IPS-NIHi7 (cell line): Measurements from ENCODE around the gene IFIT5.
"Not testable (repeated sequence)": the region's sequence is repeated elsewhere in the genome, so short reads cannot be mapped to it uniquely, and the experiment has no call there.

Source experiments
- DNase-seq: peaks from one replicate; pipeline ENCODE4 v3.0.0; 2012; ENCODE audit warnings: mixed read lengths; ENCODE audit errors: extremely low spot score

The IFIT5 gene

GRCh38 chr10:89393898-89394297 is 20.5 kb upstream of the IFIT5 start:
- DNase-seq = no peak

DNA sequence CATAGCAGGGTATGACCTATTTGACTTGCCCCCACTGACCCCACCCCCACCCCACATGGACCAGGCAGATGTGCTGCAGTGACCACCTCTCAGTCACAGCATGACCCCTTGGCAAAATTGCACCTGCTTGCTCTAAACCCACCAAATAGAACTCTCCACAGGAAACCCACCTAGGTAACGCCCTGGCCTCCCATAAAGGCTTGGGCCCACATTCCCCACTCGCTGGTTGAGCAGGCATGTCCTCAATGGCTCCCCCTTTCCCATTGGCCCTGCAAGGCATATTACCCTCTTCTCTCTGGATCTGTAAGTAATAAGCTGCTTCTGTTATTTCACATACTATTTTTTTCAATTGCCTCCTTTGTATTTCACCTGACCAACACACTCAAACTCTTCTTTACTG is 19.2 kb upstream of the IFIT5 start:
- no peak for DNase-seq

DNA sequence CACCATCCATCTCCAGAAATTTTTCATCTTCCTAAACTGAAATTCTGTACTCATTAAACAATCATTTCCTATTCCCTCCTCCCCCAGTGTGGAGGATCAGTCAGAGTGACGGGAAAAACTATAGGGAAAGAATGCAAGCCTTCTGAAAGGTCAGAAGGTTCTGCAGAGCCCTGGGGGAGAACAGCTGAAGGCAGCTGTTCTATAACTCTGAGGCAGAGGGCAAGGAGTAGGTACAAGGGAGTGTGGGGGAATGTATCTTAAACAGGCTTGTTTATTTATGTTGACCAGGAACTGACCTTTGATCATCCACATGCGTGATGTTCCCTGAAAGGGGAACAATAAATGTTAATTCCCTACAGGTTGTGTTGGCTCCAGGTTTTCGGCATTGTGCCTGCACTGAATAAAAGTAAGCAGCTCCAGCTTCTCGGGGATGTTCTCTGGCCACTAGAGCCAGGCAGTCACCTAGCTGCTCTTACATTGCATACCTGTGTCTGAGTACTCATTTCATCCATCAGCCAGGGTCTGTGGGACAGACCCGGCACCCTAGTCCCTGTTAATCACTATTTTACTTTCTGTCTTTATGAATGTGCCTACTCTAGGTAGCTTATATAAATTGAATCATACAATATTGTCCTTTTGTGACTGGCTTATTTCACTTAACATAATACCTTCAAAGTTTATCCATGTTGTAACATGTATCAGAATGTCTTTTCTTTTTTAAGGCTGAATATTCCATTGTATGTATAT is 16.2 kb upstream of the IFIT5 start:
- no peak for DNase-seq

DNA sequence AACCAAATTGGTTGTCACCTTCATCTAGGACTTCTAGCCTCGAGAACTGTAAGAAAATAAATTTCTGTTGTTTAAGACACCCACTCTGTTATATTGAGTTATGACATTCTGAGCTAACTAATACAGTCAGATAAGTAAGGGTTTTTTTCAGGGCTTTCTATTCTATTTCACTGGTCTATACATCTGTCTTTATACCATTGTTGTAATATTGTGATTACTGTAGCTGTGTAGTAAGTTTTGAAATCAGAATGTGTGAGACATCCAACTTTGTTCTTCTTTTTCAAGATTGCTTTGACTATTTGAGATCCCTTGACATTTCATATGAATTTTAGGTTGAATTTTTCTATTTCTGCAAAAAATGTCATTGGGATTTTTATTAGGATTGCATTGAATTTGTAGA is 14.4 kb upstream of the IFIT5 start:
- DNase-seq = no peak

- DNase-seq = no peak
Measured at GRCh38 chr10:89403043-89403442, 11.3 kb upstream of the IFIT5 start.

DNA sequence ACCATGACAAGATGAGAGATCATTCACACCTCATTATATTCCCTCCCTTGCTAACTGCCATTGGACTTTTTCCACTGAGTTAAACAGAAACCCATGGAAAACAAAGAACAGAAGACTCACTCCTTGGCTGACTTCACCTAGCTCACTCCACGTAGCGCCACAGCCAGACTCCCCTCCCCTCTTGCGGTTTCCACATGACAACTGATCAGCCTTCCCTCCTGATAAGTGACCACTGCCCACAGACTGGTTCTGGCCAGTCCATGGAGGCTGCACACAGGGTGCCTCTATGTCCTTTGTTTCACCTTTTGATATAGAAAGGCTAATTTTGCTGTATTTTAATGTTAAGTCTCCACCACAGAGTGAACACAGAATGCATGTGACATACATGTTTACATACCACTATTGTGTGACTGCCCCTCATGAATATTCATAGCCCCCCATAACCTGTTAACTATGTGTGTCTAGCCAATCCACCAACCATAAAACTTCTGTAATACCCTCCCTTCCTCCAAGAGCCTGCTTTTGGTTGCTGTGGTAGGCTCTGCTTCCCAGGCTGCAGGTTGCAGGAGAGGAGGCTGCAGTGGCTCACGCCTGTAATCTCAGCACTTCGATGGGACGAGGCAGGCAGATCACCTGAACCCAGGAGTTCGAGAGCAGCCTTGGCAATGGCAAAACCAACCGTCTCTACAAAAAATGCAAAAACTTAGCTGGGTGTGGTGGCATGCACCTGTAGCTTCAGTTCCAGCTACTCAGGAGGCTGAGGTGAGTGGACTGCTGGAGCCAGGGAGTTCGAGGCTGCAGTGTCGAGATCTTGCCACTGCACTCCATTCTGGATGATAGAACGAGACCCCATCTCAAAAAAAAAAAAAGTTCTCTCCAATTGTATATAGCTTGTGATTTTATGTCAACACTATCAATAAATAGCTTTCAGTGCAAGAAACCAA is 10.0 kb upstream of the IFIT5 start:
- no peak for DNase-seq

DNA sequence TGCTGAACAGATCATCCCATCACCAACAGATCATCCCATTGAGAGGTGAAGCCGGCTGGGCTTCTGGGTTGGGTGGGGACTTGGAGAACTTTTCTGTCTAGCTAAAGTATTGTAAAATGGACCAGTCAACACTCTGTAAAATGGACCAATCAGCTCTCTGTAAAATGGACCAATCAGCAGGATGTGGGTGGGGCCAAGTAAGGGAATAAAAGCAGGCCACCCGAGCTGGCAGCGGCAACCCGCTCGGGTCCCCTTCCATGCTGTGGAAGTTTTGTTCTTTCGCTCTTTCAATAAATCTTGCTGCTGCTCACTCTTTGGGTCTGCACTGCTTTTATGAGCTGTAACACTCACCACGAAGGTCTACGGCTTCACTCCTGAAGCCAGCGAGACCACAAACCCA is 8.2 kb upstream of the IFIT5 start:
- DNase-seq = not testable (repeated sequence)

- DNase-seq = not testable (repeated sequence)
Measured at GRCh38 chr10:89407792-89408191, 6.6 kb upstream of the IFIT5 start.

DNA sequence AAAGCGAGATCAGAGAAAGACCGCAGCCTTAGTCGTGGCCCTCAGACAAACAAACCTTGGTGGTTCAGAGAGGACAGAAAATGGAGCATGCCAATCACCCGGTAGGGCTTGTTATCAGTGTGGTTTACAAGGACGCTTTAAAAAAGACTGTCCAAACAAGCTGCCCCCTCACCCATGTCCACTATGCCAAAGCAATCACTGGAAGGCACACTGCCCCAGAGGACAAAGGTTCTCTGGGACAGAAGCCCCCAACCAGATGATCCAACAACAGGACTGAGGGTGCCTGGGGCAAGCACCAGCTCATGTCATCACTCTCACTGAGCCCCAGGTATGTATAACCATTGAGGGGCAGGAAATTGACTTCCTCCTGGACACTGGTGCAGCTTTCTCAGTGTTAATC is 5.1 kb upstream of the IFIT5 start:
- not testable (repeated sequence) for DNase-seq

GRCh38 chr10:89410551-89410950 is 3.8 kb upstream of the IFIT5 start:
- DNase-seq = not testable (repeated sequence)

DNA sequence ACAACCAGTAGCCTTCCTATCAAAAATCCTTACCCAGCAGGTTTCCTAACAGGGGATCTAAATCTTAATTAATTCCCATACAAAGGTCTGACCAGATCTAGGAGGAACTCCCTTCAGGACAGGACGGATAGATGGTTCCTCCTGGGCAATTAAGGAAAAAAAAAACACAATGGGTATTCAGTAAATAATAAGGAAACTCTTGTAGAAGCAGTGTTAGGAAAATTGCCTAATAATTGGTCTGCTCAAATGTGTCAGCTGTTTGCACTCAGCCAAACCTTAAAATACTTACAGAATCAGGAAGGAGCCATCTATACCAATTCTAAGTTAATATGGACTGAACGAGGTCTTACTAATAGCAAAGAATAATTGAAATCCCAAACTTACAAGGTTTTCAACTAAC is 3.2 kb upstream of the IFIT5 start:
- not testable (repeated sequence) for DNase-seq

- not testable (repeated sequence) for DNase-seq
Measured at GRCh38 chr10:89412276-89412675, 2.1 kb upstream of the IFIT5 start.

DNA sequence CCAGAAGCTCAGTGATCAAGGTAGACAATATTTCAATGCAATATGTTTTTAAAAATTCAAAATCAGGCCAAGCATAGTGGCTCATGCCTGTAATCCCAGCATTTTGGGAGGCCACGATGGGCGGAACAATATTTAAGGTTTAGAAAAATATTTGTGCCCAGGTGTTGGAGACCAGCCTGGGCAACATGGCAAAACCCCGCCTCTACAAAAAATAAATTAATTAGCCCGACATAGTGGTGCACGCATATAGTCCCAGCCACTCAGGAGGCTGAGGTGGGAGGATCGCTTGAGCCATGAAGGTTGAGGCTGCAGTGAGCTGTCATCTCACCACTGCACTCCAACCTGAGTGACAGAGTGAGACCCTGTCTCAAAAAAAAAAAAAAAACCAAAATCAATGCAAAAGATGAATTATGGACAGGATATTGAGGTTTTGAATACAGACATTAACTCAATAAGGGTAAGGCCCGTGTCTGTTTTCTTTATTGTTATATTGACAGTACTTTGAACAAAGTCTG is 913 bp upstream of the IFIT5 start:
- no peak for DNase-seq

GRCh38 chr10:89414879-89415821 is 782 bp downstream of the IFIT5 start:
- peak; percentile 53 for DNase-seq

DNA sequence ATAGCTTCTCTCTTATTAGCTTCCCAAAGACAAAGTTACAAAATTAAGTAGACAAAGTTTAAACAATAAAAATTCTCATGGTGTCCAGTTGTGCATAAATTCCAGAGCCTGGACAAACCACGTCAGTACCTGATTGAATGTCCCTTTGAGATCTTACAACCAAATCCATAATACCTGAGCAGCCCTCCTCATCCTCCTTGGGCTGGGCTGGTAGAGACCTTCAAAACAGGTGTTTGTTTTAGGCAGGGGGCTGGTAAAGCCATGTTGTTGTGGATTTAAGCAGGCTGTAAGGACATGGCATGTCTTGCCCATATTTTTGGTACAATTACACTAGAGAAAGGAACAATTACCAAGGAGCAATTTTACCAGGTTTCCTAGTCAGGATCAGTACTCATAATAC is 2.1 kb downstream of the IFIT5 start:
- no peak for DNase-seq

DNA sequence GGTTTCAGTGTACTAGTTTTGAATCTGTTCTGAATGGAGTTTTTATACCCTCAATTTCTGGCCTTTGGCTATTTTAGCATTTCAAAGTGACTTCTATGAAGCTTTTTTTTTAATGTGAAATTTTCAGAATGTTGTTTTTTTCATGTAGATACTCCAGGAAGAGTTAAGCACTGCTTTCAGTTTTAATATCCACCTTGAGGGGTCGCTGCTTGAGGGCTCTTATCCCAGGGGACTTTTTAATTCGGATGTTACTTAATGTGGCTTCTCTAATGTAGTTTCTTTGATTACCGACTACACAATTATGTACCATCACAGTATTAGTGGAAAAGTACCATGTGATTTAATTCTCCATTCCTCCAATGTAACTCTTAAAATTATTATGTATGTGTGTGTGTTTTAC is 5.2 kb downstream of the IFIT5 start:
- no peak for DNase-seq

DNA sequence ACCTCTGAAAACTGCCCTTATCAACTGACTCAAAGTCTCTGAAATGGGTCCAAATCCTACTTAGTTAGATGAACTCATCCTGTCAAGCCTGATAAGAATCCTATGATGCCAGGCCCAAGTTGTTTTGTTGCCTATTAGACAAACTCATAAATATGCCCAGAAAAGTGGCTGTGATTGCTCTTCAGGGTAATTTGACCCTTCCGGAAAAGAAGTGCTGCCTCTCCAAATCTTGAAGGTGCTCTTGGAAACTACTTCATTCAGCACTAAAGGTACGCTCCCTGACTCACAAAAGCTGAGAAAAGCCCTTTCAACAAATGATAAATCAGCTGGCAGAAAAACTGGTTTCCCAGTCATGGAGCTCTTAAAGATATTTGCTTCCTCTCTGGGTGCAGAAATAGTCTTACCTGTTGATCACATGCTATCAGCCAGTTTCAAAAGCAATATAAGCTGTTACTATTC is 6.7 kb downstream of the IFIT5 start:
- DNase-seq = no peak

DNA sequence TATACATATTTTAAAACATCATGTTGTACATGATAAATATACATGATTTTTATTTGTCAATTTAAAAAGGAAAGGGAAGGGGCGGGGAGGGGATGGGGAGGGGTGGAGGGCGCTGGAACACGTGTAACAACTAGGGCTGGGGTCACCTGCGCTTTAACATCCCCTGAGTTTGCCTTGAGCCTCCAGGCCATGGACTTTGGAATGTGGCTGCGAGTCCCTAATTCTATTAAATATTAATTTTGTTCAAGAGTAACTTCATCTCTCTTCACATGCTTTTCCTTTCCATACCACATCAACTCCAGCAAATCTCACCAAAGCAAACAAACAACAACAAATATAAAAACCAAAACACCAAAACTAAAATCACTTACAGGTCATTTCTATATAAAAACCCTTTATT is 10.6 kb downstream of the IFIT5 start:
- no peak for DNase-seq

GRCh38 chr10:89426230-89426868 is 12.0 kb downstream of the IFIT5 start:
- DNase-seq = peak; percentile 65

- DNase-seq = no peak
Measured at GRCh38 chr10:89427629-89428028, 13.3 kb downstream of the IFIT5 start.

- DNase-seq = no peak
Measured at GRCh38 chr10:89428877-89429276, 14.5 kb downstream of the IFIT5 start.
